ENCODE data around the gene INPP5A.

The INPP5A gene

DNA sequence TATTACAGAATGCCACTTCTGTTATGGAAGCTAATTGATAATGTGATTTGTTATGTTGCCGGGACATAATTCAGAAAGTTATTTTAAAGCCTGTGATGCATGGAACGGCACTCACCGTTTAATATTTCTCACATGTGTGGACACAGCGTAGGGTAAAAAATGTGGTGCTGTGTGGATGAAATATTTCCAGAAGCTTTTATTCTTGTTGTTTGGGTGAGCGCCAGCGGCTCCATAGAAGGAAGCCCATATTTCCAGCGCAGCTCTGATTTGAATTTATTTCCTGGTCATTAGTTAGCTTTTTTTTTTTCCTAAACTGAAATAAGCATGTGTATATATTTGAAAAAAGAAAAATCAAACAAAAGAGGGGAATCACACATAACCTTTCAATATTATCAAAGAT, 268.5 kb downstream of the INPP5A start:
- no peak for FAIRE-seq

DNA sequence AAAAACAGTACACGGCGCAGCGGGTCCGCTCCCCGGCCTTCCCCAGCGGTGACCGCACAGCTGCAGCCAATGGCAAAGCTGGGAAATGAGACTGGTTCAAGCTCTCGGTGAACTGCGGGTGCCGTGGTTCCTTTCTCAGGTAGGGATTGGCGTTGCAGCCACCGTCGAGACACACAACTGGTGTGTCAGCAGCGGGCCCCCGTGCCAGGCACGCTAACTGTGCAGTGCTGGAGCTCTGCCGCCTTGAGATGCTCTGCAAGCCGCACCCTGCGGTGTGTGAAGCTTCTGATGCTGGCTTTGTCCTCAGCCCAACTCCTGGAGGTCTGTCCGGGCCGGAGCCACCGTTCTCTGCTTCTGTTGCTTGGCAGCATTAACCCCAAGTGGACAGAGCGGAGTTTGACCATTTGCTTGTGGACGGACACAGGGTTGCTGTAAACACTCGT, 269.0 kb downstream of the INPP5A start:
- no peak for TF ChIP-seq PAX5 (IDR thresholded peaks at IDR 0.05; ENCODE audit: insufficient read depth, low read length, severe bottlenecking)
- TF ChIP-seq POU2F2 (IDR thresholded peaks at IDR 0.05; ENCODE audit: low read depth, low read length): no peak
- no peak for TF ChIP-seq POLR2A (IDR thresholded peaks at IDR 0.05; ENCODE audit: low read depth, low read length)
- TF ChIP-seq TAF1 (IDR thresholded peaks at IDR 0.05; ENCODE audit: low read depth, low read length): no peak
- TF ChIP-seq SPI1 (IDR thresholded peaks at IDR 0.05; ENCODE audit: low read depth, low read length): no peak
- no peak for TF ChIP-seq POLR2AphosphoS5 (IDR thresholded peaks at IDR 0.05; ENCODE audit: low read depth, low read length)
- DNase-seq (ENCODE audit: insufficient read length, low spot score) (no peak), FAIRE-seq (no peak)

More for the DNA sequence above, 268.5 kb downstream of the INPP5A start:
- DNase-seq (ENCODE audit: insufficient read length, low spot score): no peak
- TF ChIP-seq TAF1 (IDR thresholded peaks at IDR 0.05; ENCODE audit: low read depth, low read length): no peak
- TF ChIP-seq SPI1 (IDR thresholded peaks at IDR 0.05; ENCODE audit: low read depth, low read length): no peak
- no peak for TF ChIP-seq POU2F2 (IDR thresholded peaks at IDR 0.05; ENCODE audit: low read depth, low read length)
- no peak for TF ChIP-seq POLR2AphosphoS5 (IDR thresholded peaks at IDR 0.05; ENCODE audit: low read depth, low read length)
- TF ChIP-seq POLR2A (IDR thresholded peaks at IDR 0.05; ENCODE audit: low read depth, low read length): no peak
- TF ChIP-seq PAX5 (IDR thresholded peaks at IDR 0.05; ENCODE audit: insufficient read depth, low read length, severe bottlenecking): no peak

GRCh38 chr10:132807621-132808049, 270.0 kb downstream of the INPP5A start:
- DNase-seq (ENCODE audit: insufficient read length, low spot score) (no peak), FAIRE-seq (no peak)

DNA sequence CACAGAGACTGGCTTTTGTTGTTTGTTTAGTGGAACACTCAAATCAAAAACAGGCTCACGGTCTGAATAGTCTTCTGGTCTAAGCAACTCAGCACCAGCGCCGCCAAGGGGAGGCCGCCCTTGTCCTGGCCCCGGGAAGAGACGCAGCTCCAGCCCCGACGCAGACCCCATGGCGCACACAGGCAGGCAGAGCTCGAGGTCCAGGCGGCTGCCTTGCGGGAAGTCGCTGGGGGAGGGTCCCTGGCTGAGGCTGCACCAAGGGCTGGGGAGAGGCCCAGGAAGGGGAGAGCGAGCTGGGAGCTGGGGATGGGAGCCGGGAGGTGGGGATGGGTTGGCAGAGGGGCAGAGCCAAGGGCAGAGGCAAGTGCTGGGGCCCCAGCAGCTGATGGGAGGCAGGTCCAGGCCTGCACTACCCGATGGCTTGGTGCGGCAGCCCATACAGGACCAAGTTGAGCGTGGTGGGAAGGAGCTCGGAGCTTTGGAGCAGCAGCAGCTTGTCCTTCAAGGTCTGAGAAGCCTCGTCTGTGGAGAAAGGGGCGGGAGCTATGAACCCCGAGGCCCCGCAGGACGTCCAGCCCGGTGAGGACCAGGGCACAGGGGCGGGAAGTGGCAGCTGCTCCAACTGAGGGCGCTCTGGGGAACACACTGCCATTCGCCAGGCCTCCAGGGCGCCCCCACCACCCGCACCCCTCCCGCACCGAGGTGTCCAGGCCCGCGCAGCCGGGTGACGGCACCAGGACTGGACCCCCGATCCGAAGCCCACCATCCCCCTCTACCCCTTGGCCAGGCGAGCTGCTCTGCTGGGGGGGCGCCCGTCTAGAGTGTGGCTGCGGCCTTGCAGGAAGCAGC, 271.0 kb downstream of the INPP5A start:
- DNase-seq (ENCODE audit: insufficient read length, low spot score) (no peak), FAIRE-seq (no peak)
- no peak for TF ChIP-seq SPI1 (IDR thresholded peaks at IDR 0.05; ENCODE audit: low read depth, low read length)
- TF ChIP-seq POU2F2 (IDR thresholded peaks at IDR 0.05; ENCODE audit: low read depth, low read length): no peak
- no peak for TF ChIP-seq POLR2AphosphoS5 (IDR thresholded peaks at IDR 0.05; ENCODE audit: low read depth, low read length)
- TF ChIP-seq PAX5 (IDR thresholded peaks at IDR 0.05; ENCODE audit: insufficient read depth, low read length, severe bottlenecking): no peak
- no peak for TF ChIP-seq POLR2A (IDR thresholded peaks at IDR 0.05; ENCODE audit: low read depth, low read length)
- TF ChIP-seq TAF1 (IDR thresholded peaks at IDR 0.05; ENCODE audit: low read depth, low read length): no peak

More at GRCh38 chr10:132807621-132808049, 270.0 kb downstream of the INPP5A start:
- no peak for TF ChIP-seq TAF1 (IDR thresholded peaks at IDR 0.05; ENCODE audit: low read depth, low read length)
- no peak for TF ChIP-seq POLR2A (IDR thresholded peaks at IDR 0.05; ENCODE audit: low read depth, low read length)

- FAIRE-seq (no peak), DNase-seq (ENCODE audit: insufficient read length, low spot score) (no peak)
- TF ChIP-seq PAX5 (IDR thresholded peaks at IDR 0.05; ENCODE audit: insufficient read depth, low read length, severe bottlenecking) (no peak), POLR2AphosphoS5 (IDR thresholded peaks at IDR 0.05; ENCODE audit: low read depth, low read length) (no peak), SPI1 (IDR thresholded peaks at IDR 0.05; ENCODE audit: low read depth, low read length) (no peak), POU2F2 (IDR thresholded peaks at IDR 0.05; ENCODE audit: low read depth, low read length) (no peak), POLR2A (IDR thresholded peaks at IDR 0.05; ENCODE audit: low read depth, low read length) (no peak), TAF1 (IDR thresholded peaks at IDR 0.05; ENCODE audit: low read depth, low read length) (no peak)
Observed at GRCh38 chr10:132809232-132810140, 271.9 kb downstream of the INPP5A start.

DNA sequence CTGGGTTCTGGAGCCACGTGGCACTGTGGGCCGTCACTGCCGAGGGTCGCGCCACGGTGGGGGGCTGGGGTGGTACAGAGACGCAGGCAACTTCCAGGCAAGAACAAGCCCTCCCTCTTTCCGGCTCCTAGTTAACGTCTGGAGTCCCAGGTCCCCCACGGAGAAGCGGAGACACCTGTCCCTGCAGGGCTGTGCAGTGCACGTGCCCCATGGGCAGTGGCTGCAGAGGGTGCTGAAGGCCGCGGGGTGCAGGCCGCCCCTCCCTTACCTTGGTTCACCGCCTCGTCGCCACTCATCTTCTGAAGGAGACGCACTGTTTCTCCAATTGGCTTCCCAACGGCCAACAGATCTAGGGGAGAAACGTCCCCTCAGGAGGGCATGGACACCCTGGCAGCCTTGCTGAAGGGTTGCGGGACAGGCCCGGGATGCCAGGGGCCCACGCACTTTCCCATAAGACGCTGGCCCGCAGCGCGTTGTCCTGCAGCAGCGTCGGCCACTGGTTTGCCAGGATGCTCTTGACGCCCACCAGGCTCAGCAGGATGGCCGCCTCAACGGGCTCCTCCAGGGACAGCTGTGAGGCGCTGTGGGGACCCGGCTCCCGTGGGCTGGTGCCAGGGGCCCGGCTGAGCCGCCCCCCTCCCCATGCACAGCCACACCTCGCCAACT, 272.7 kb downstream of the INPP5A start:
- no peak for DNase-seq (ENCODE audit: insufficient read length, low spot score)
- TF ChIP-seq POLR2AphosphoS5 (IDR thresholded peaks at IDR 0.05; ENCODE audit: low read depth, low read length): no peak
- TF ChIP-seq POU2F2 (IDR thresholded peaks at IDR 0.05; ENCODE audit: low read depth, low read length): no peak
- TF ChIP-seq SPI1 (IDR thresholded peaks at IDR 0.05; ENCODE audit: low read depth, low read length): no peak
- no peak for TF ChIP-seq POLR2A (IDR thresholded peaks at IDR 0.05; ENCODE audit: low read depth, low read length)
- no peak for TF ChIP-seq TAF1 (IDR thresholded peaks at IDR 0.05; ENCODE audit: low read depth, low read length)
- FAIRE-seq: no peak

- TF ChIP-seq POLR2A (IDR thresholded peaks at IDR 0.05; ENCODE audit: low read depth, low read length) (no peak), PAX5 (IDR thresholded peaks at IDR 0.05; ENCODE audit: insufficient read depth, low read length, severe bottlenecking) (no peak), SPI1 (IDR thresholded peaks at IDR 0.05; ENCODE audit: low read depth, low read length) (no peak), POLR2AphosphoS5 (IDR thresholded peaks at IDR 0.05; ENCODE audit: low read depth, low read length) (no peak), POU2F2 (IDR thresholded peaks at IDR 0.05; ENCODE audit: low read depth, low read length) (no peak), TAF1 (IDR thresholded peaks at IDR 0.05; ENCODE audit: low read depth, low read length) (no peak)
- FAIRE-seq: no peak
- DNase-seq (ENCODE audit: insufficient read length, low spot score): no peak
Observed at GRCh38 chr10:132810807-132811700, 273.5 kb downstream of the INPP5A start.

- FAIRE-seq (no peak), DNase-seq (ENCODE audit: insufficient read length, low spot score) (no peak)
- TF ChIP-seq POLR2A (IDR thresholded peaks at IDR 0.05; ENCODE audit: low read depth, low read length) (no peak), POLR2AphosphoS5 (IDR thresholded peaks at IDR 0.05; ENCODE audit: low read depth, low read length) (no peak), PAX5 (IDR thresholded peaks at IDR 0.05; ENCODE audit: insufficient read depth, low read length, severe bottlenecking) (no peak)
Observed at GRCh38 chr10:132811891-132812481, 274.4 kb downstream of the INPP5A start.
